ENCODE results near the gene CEP57L1. TPM values are rescaled to one million over a fixed set of nuclear protein-coding genes. Genes with fewer than 3 reads are reported as not detected.
A peak's percentile ranks its signal among the peaks of the same experiment; 100 is the strongest.

CEP57L1 gene
- total RNA-seq, 2 donors from 2014 or later: 10.1 to 50.1 TPM

DNA sequence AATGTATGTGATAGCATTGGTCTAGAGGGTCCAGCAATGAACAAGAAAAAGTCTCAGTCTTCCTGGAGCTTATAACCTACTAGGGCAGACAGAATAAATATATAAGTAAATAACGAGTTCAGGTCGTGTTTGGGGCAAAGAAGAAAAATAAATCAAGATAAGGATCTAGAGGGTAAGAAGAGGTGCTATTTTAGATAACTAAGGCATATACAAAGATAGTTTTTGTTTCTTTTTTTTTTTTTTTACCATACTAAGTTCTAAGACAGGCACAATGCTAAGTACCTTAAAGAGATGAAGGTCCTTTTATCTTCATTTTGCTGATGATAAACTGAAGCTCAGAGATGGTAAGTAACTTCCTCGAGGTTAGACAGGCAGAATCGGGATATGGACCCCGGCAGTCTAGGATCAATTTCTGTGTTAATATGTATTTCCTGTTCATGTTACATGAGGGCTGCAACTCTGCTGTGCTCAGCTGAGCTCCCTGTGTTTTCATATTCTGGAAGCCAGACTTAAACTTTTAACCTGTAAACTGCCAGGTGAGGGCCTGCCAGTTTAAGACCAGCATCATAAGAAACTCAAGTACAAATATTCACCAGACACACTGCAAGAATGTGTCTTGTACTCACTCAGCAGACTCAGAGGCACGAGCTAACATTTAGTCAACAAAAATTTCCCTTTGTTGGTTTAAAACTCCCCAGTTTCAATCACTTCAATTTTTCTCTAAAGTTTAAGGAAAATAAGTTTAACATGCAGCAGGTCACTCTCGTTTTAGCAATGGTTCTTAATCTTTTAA, 24.0 kb upstream of the CEP57L1 start:
- DNase-seq (no peak), ATAC-seq (no peak)
- no peak overlapping the region for H3K4me3 ChIP-seq
- TF ChIP-seq POLR2A (IDR thresholded peaks at IDR 0.05): no peak
- TF ChIP-seq CTCF (IDR thresholded peaks at IDR 0.05): no peak
- no peaks in the 10 kb centered on the region for H3K27me3 ChIP-seq
- 30 to 36% methylated on average over 7 of the region's 7 CpGs for WGBS, 2 donors
- H3K9me3 ChIP-seq: no peaks in the 10 kb centered on the region
- H3K27ac ChIP-seq: no peak overlapping the region
- intact Hi-C loops (cut with DNase I): loop anchor here (5.0 to 10.0 kb wide), 2 partner anchors 177 to 524 kb away; no protein-coding TSS in a partner anchor
- peaks cover 17% of the 10 kb centered on the region for H3K4me1 ChIP-seq
- no peaks in the 10 kb centered on the region for H3K36me3 ChIP-seq (replicated peaks in 1 of 2; ENCODE audit: insufficient read depth in 1 of 2, low read depth in 2 of 2)

- Histone ChIP-seq H3K4me1 (peaks cover 8% of the 10 kb centered on the region), H3K36me3 (replicated peaks in 1 of 2; ENCODE audit: insufficient read depth in 1 of 2, low read depth in 2 of 2) (no peaks in the 10 kb centered on the region), H3K4me3 (no peak overlapping the region), H3K27ac (no peak overlapping the region), H3K27me3 (no peaks in the 10 kb centered on the region), H3K9me3 (no peaks in the 10 kb centered on the region)
- TF ChIP-seq CTCF (IDR thresholded peaks at IDR 0.05) (peak; percentile 39 to 78 (median 69)), POLR2A (IDR thresholded peaks at IDR 0.05) (no peak)
- ATAC-seq: no peak
- intact Hi-C loops (cut with DNase I): loop anchor here (5.0 to 10.0 kb wide), 2 partner anchors 179 to 526 kb away; no protein-coding TSS in a partner anchor
- WGBS, 2 donors: 42 to 44% methylated on average over 7 of the region's 7 CpGs
- peak in 3 of 4 donors; percentile 28 to 63 (median 35) for DNase-seq
Observed at GRCh38 chr6:109073344-109074132, 21.8 kb upstream of the CEP57L1 start.

GRCh38 chr6:109074133-109074415, 21.2 kb upstream of the CEP57L1 start:
- ATAC-seq: no peak

GRCh38 chr6:109075934-109076333, 19.4 kb upstream of the CEP57L1 start:
- DNase-seq: no peak

More at GRCh38 chr6:109074133-109074415, 21.2 kb upstream of the CEP57L1 start:
- no peaks in the 10 kb centered on the region for H3K36me3 ChIP-seq (replicated peaks in 1 of 2; ENCODE audit: insufficient read depth in 1 of 2, low read depth in 2 of 2)
- peaks cover 8% of the 10 kb centered on the region for H3K4me1 ChIP-seq
- no peak overlapping the region for H3K4me3 ChIP-seq
- no peaks in the 10 kb centered on the region for H3K27me3 ChIP-seq
- TF ChIP-seq CTCF (IDR thresholded peaks at IDR 0.05) (no peak), POLR2A (IDR thresholded peaks at IDR 0.05) (no peak)
- no peak for DNase-seq
- intact Hi-C loops (cut with DNase I): loop anchor here (5.0 to 10.0 kb wide), 2 partner anchors 179 to 527 kb away; no protein-coding TSS in a partner anchor
- H3K9me3 ChIP-seq: no peaks in the 10 kb centered on the region
- H3K27ac ChIP-seq: no peak overlapping the region

More at GRCh38 chr6:109075934-109076333, 19.4 kb upstream of the CEP57L1 start:
- Histone ChIP-seq H3K9me3 (no peaks in the 10 kb centered on the region), H3K4me1 (peaks cover 8% of the 10 kb centered on the region), H3K4me3 (no peak overlapping the region), H3K27ac (no peak overlapping the region), H3K36me3 (replicated peaks in 1 of 2; ENCODE audit: insufficient read depth in 1 of 2, low read depth in 2 of 2) (no peaks in the 10 kb centered on the region), H3K27me3 (no peaks in the 10 kb centered on the region)
- TF ChIP-seq CTCF (IDR thresholded peaks at IDR 0.05): no peak
- TF ChIP-seq POLR2A (IDR thresholded peaks at IDR 0.05): no peak
- ATAC-seq: no peak
- intact Hi-C loops (cut with DNase I): loop anchor here (10.0 kb wide), 1 partner anchor 181 kb away; no protein-coding TSS in a partner anchor

All from body of pancreas (tissue), 4 donors.